HG03025 (cell line): Measurements from ENCODE around the gene CERS6.
A peak's percentile ranks its signal among the peaks of the same experiment; 100 is the strongest.
"Not testable (repeated sequence)": the region's sequence is repeated elsewhere in the genome, so short reads cannot be mapped to it uniquely, and the experiment has no call there.

ENCODE experiments used
- ATAC-seq: cut with Tn5 transposase; IDR thresholded peaks from one replicate; pipeline ENCODE4 v1.9.1; 2021; ENCODE audit warnings: mild to moderate bottlenecking, moderate library complexity; ENCODE audit not compliant: unreplicated experiment, low FRiP score

Gene CERS6, protein sequence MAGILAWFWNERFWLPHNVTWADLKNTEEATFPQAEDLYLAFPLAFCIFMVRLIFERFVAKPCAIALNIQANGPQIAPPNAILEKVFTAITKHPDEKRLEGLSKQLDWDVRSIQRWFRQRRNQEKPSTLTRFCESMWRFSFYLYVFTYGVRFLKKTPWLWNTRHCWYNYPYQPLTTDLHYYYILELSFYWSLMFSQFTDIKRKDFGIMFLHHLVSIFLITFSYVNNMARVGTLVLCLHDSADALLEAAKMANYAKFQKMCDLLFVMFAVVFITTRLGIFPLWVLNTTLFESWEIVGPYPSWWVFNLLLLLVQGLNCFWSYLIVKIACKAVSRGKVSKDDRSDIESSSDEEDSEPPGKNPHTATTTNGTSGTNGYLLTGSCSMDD

DNA sequence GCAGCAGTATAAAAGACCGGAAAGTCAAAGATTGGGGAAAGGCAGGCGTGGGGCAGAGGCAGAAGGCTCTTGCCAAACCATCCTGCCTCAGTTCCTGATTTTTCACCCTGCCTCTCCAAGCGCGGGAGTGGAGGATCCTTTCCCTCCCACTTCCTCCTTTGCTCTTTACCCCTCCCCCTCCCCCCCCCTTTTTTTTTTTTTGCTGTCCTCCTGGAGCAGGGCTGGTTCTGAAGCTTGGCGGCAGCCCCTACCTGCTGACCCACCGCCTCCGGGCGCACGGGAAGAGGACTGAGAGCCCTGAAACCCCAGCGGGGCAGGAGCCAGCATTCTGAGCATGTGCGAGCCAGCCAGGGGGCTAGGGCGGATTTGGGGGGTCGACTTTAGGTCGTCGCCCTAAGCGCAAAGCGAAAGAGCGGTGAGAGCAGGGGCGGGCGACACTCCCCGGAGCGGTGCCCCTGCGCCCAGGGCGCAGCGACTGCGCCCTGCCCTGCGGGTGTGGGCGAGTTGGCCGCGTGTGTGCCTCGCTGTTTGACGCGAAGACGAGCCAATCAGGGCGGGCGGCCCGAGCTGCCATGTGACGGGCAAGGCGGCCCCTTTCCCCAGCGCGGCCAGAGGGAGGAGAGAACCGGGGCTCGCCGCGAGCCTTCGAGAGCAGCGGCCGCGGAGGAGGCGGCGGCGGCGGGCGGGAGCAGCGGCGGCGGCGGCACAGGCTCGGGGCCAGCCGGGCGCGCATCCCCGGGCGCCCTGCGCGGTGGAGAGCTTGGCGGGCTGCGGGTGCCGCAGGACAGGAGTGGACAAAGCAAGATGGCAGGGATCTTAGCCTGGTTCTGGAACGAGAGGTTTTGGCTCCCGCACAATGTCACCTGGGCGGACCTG, at the start of gene CERS6:
TSS of gene CERS6 (plus strand) at position 628 of the 876 bp plus-strand sequence. CDS start at position 805, 177 bp downstream.
- peak; percentile 91 for ATAC-seq

DNA sequence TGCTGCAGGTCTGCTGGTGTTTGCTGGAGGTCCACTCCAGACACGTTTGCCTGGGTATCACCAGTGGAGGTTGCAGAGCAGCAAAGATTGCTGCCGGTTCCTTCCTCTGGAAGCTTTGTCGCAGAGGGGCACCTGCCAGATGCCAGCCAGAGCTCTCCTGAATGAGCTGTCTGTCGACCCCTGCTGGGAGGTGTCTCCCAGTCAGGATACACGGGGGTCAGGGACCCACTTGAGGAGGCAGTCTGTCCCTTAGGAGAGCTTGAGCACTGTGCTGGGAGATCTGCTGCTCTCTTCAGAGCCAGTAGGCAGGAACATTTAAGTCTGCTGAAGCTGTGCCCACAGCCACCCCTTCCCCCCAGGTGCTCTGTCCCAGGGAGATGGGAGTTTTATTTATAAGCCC, 43.8 kb upstream of the CERS6 start:
- ATAC-seq = not testable (repeated sequence)

DNA sequence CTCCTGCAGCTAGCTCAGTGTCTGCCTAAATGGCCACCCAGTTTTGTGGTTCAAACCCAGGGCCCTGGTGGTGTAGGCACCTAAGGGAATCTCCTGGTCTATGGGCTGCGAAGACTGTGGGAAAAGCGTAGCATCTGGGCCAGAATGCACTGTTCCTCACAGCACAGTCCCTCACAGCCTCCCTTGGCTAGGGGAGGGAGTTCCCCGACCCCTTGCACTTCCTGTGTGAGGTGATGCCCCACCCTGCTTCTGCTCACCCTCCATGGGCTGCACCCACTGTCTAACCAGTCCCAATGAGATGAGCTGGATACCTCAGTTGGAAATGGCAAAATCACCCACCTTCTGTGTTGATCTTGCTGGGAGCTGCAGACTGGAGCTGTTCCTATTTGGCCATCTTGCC, 43.0 kb upstream of the CERS6 start:
- not testable (repeated sequence) for ATAC-seq

DNA sequence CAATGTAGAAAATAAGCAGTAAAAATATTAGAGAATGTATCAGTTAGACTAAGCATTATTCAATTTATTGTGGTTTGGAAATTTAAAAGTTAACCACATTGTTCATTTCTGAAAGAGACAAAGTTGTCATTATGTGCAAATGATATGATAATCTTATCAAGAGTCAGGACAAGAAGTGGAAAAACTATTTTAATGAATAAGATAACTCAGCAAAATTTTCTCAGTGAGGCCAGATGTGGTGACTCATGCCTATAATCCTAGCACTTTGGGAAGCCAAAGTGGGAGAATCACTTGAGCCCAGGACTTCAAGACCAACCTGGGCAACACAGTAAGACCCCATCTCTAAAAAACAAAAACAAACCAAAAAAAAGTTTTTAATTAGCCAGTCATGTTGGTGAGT, 39.5 kb upstream of the CERS6 start:
- no peak for ATAC-seq

DNA sequence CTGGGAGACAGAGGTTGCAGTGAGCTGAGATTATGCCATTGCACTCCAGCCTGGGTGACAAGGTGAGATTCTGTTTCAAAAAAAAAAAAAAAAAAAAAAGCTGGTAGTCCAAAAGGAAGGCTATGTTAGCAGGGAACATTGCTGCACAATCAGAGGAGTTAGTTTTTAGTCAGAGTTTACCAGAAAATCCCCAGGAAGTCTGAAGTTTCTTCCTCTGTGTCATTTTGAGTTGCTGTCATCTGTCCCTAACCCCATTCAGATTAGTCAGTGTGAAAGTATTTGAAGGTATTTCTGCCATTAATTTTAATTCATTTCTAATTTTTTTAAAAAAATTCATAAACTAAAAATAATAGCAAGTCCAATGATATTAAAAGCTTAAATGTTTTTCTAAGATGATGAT, 33.5 kb upstream of the CERS6 start:
- ATAC-seq = no peak

DNA sequence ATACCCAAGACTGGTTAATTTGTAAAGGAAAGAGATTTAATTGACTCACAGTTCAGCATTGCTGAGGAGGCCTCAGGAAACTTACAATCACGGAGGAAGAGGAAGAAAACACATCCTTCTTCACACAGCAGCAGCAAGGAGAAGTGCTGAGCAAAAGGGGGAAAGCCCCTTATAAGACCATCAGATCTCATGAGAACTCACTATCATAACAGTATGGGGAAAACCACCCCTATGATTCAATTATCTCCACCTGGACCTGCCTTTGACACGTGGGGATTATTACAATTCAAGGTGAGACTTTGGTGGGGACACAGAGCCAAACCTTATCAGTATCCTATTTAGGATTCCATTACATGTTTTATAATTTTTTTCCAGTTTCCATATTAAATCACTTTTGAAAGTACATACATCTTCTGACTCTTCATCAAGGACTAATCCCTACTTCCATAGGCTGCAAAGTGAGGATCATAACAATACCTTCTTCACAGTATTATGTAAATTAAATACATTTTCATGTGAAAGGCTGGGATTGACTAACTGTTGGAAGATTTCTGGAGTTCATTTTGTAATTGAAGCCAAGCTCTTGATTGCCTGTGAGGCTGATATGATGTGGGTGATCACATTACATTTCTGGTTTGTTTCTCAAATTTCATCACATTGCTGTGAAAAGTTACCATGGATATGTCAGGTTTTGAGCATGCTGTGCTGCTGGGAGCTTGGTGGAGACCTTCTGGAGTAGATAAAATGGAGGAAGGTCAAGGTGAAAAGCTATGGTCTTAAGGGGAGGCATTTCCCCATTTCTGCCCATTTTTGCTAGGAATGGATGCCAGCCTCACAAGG, 31.7 kb upstream of the CERS6 start:
- ATAC-seq = no peak

DNA sequence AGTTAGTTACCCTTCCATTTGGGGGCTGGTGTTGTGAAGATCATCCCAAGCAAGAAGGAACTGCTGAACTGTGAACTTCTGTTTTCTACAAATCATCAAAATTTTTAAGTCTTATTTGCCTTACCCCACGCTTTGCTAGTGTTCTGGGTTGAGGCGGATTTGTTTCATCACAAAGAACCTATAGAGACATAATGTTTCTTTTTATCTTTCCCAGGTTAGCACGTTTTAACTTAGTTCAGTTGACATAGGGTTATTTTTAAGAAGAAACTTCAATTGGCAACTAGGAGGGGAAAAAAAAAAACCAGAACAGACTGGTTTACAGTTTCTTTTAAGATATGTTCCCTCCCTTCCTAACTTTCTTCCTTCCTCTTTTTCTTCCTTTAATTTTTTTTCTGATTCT, 31.1 kb upstream of the CERS6 start:
- no peak for ATAC-seq

DNA sequence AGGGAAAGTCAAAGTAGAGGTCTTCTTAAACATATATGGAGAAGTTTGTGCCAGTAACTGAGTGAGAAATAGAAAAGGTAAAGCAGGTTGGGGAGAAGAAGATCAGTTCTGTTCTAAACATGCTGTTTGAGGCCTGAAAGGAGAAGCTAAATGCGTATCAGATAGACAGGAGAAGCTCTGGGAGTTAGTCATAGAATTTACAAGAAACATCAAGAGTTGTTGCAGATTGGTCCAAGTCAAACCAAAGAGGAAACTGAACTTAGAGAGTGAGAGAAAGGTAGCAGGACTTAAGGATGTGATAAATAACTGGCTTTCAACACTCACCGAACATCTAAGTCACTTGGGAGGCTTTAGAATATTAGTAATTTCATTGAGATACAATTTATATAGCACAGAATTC, 29.2 kb upstream of the CERS6 start:
- ATAC-seq = no peak

DNA sequence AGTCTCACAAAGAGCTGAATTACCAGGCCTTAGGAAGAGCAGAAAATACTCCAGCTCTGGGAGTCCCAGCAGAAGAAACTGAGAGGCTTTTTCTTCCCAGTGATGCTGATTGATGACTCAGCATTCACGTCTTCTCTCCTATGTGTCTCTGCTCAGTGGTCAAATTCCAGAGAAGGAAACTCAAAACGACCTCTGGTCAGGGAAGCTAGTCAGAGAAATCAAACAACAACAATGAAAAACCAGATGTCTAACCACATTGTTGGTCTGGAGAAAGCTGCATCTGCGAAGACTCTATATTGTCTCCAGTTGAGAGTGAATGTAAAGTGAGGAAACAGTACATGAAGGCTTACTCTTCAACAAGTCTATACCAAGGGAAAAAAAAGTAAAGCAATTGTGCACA, 28.6 kb upstream of the CERS6 start:
- ATAC-seq = no peak

DNA sequence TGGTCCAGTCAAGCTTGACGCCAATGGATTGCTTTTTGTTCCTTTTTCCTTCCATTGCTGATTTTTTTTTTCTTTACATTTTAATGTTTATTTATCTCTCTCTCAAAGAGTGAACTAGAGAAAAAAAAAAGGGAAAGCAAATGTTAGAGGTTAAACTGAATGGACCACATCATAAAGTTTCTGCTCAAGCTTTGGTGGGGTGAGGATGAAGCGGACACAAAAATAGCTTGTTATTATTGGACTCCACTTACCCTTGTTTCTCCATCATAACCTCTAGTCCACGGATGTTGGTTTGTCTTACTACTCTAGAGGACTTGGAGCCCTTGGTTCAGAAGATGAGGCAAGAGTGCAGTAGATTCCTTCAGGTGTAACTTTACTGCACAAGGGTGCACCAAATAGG, 27.6 kb upstream of the CERS6 start:
- ATAC-seq = no peak

DNA sequence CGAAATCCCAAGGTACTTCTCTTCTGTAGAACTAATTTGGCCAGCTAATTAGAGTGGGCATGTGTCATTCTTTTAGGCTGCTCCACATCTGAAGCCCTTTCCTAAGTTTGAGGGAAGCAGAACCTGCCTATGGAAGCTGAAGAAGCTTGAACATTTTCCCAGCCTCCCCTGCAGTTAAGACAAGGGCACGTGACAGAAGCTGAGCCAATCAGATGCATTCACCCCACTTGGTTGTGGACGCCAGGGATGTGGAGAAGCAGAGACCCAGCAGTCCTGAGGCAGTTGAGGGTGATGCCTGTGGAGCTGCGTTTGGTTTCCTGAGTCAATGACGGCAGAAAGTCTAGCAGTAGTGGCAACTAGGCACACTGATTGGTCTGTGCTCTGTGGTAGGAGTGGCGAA, 26.1 kb upstream of the CERS6 start:
- ATAC-seq = no peak

DNA sequence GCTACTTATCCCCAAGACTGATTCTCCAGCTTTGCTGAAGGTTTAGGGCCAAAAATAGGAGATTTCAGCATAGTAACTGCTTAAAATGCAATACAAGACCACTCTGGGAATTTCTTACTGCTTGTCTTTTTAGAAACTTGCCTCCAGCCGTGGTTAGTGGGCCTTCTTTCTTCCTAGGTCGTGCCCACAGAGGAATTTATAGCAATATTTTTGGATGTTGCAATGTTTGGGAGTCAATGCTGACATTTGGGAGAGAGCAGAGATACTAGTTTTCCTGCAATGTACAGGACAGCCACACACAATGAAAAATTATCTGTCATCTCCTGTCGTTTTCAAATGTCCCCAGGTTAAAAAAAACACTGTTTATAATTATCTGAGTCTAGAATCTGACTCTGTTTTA, 25.6 kb upstream of the CERS6 start:
- ATAC-seq = no peak

DNA sequence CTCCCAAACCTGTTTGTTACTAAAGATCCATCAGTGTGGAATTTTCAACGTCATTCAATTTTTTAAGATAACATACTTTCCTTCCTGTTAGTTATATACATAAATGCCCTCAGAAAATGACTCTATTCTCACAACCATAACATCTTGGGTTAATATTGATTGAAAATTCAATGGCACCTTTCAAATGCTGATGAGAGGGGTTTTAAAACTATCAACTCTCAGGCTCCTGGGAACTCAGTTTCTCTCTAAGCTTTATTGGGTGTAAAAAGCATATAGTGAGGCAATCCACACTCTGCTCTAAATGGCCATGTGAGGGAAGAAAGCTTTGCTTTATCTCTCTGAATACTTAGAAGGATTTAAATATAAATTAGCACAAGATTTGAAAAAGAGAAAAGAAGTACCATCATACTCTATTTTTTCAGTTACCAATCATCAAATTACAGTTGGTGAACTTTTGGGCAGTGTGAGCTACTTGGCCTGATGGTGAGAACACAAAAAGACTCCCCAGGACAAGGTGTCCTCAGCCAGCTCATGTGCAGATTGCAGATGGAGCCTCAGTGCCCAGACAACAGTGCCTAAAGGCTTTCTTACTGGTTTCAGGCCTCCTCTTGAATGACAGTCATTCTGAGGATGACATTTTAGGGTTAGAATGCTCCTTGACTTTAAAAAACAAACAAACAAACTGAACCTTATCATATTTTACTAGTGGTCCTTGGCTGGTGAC, 24.6 kb upstream of the CERS6 start:
- ATAC-seq = no peak

DNA sequence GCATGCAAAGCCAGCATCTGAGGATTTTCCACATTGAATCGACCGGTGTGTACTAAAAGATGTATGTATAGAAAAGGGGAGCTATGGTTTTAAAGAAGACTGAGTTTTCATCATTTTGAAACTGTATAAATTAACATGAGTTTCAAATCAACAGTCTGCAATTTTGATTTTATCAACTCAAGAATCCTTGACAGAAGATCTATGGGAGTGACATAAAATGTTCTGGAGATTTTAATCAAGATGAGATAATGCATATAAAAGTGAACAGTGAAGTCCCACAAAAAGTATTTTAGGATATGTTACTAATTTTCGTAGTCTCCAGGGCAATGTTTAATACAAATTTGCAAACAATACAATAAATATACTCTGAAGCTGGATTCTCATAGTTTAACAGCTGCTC, 24.0 kb upstream of the CERS6 start:
- ATAC-seq = no peak

DNA sequence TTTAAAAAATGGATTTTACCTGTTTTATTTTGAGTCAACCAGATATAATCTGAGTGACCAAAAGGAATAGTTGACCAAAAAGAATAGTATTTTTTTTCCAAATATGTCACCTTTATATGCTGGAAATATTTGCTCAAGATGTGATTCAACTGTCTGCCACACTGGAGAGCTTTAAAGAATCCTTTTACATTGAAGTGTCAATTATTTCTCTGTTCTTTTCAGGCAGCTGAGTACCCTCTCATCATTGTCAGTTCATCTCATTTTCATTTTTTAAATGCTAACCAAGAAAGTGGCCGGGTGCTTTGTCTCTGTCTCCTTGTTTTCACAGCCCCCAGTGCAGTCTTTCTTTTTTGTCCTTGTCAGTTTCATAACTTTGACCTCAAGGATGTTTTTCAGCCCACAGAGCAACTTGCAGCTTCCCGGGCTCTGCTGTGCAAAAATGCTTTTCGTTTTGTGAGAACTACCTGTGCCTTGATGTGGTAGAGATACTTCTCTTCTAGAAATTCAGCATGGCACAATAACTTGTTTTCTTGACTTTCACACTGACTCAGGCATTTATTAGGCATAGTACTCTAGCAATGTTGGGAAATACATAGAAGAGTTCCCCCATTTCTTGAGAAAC, 23.4 kb upstream of the CERS6 start:
- ATAC-seq = peak; percentile 64

DNA sequence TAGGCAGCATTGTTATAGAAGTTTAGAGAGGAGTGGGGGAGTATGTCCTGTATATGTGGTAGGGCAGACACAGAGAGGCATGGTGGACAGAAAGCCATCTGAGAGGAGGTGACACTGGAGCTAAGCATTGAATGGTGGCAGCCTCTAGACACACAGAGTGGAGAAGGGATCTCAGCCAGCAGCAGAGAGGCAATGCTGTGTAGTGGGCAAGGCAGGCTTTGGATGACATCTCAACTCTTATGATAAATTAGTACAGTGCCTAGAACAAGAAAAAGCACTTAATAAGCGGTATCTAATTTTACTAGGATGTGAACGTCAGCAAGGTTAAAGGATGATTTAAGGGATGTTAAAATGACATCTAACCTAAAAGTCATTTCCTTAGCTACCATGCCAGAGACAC, 22.5 kb upstream of the CERS6 start:
- ATAC-seq = no peak

DNA sequence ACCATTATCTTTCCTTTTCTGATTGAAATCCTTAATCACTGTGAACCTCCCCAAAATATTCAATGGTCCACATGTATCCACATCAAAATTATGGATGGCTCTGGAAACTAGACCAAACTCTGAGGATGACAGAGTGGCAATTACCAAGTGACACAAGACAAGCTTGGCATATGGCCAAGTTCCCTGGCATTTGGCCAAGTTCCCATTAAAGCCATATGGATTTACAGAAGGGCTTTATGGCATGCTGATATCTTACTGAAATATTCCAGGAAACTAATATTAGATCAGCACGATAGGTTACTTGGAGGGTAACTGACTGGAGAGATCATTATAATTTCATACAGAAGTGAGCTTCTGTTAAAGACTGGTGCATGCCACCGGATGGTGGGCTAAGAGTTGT, 21.9 kb upstream of the CERS6 start:
- ATAC-seq = no peak

DNA sequence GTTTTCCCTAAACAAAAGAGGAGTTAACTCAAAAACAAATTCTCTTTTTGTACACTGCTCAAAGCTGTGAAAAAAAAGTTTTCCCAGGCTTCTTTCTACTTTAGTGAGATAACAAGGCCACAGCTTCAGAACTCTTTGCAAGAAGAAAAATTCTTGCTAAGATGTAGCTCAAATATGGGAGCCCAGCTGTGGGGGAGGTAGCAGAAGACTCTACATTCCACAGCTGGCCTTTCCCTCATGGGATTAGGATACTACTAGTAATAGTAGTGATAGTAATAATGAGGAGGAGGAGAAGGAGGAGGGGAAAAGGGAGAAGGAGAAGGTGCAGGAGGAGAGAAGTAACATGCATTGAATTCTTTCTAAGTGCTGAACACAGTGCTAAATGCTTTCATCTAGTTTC, 19.2 kb upstream of the CERS6 start:
- no peak for ATAC-seq

DNA sequence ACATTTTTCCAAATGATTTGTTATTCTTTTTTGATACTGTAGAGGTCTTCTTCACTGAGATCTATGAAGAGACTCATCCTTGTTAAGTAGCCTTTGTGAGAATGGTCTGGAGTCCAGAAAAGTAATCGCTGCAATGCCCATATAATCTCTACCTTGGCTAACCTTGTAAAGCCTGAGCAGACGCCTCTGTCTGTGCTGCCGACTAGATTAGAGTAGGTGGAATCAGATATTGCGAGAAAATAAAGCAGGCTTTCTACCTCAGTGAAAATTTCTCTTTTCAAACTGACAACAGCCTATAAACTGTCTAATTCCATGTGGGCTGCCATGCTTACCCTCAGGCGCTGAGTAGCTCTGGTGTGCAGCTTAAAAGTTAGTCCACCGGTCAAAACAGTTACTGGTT, 17.5 kb upstream of the CERS6 start:
- no peak for ATAC-seq

DNA sequence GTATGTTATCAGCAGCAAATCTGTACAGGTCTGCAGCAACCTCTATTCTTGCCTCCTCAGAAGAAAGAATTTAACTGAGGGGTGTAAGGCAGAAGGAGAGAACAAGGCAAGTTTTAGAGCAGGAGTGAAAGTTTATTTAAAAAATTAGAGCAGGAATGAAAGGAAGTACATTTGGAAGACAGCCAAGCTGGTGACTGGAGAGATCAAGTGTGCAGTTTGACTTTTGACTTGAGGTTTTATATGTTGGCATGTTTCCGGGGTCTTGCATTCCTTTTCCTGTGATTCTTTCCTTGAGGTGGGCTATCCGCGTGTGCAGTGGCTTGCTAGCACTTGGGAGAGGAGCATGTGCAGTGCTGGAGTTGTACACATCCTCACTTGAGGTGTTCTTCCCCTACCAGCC, 16.5 kb upstream of the CERS6 start:
- no peak for ATAC-seq
